ENCODE results near the gene HLA-G.

Gene HLA-G

DNA sequence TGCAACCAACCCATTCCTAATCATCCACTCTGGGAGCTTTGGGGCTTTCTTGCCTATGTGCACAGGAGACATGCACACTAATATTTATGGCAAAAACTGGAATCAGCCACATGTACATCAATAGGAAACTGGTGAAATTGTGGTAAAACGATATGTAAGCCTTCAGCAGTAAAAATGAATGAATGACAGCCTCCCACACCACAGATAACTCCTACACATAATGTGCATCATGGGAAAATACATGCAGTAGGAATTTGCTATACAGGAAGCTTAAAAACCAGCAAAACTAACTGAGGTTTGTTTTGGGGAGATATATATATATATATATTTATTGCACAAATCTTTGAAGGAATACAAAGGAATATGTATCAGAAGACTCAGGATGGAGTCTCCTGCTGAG is 47.6 kb downstream of the HLA-G start:
- no peak for TF ChIP-seq CTCF (IDR thresholded peaks at IDR 0.05)
